Measurements from ENCODE around the gene ZCCHC18. TPM values are rescaled to one million over a fixed set of nuclear protein-coding genes. Genes with fewer than 3 reads are reported as not detected.

ZCCHC18 gene
- total RNA-seq, 1 experiment from 2014 or later, result 1.5 TPM

DNA sequence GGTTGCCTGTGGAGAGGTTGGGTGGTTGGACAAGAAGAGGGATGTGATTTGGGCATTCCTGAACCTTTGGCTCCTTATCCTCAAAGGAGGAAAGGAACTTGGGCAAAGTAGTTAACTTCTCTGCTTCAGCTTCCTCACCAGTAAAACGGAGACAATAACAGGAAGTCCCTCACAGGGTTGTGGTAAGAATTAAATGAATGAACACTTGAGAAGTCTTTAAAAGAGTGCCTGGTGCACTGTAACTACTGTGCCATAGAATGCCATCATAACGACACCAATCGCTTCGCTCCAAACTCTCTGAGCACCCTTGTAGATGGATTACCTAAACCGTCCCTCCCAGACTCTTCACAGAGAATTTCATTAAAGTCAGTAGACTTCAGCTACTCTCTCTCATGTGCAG is 10.5 kb downstream of the ZCCHC18 start:
- H3K27me3 Mint-ChIP-seq (ENCODE audit: low read depth), result peaks cover under 1% of the 10 kb centered on the region; the same call in 1 of the 2 replicates
- Histone ChIP-seq H2AFZ (ENCODE audit: low read length) (no peak overlapping the region), H2BK5ac (ENCODE audit: insufficient read length, low read length) (no peak overlapping the region), H2BK15ac (ENCODE audit: low read depth, low read length) (no peak overlapping the region), H3K79me2 (ENCODE audit: insufficient read depth, low read length) (no peaks in the 10 kb centered on the region), H3K79me1 (ENCODE audit: insufficient read depth, low read depth, low read length, poor library complexity, severe bottlenecking) (no peaks in the 10 kb centered on the region), H3K14ac (ENCODE audit: insufficient read depth, low read length) (no peak overlapping the region), H3T11ph (ENCODE audit: low read length) (no peak overlapping the region), H4K8ac (replicated peaks; ENCODE audit: insufficient read length, low read depth, low read length) (no peak overlapping the region), H3K18ac (ENCODE audit: insufficient read length, low read depth, low read length) (no peak overlapping the region), H4K20me1 (ENCODE audit: control insufficient read depth, insufficient read depth, insufficient read length) (no peaks in the 10 kb centered on the region), H3K9ac (ENCODE audit: extremely low read depth, insufficient read length, low read length) (no peak overlapping the region), H3K23ac (ENCODE audit: insufficient read length, low read depth, low read length) (no peak overlapping the region), H2BK12ac (ENCODE audit: insufficient read length, low read depth, low read length) (no peak overlapping the region), H2AK5ac (ENCODE audit: insufficient read length, low read length) (no peak overlapping the region), H3K9me3 (ENCODE audit: control insufficient read depth, low read depth, low read length) (peaks cover 4% of the 10 kb centered on the region), H3K27ac (ENCODE audit: insufficient read length, low read depth, low read length) (no peak overlapping the region), H3K4me2 (ENCODE audit: insufficient read depth, insufficient read length, low read length) (no peak overlapping the region), H4K5ac (ENCODE audit: insufficient read length, low read depth, low read length) (no peak overlapping the region), H3K56ac (ENCODE audit: insufficient read length, low read depth, low read length) (no peak overlapping the region), H3K23me2 (ENCODE audit: insufficient read length, low read depth, low read length, poor library complexity, severe bottlenecking) (no peaks in the 10 kb centered on the region), H4K91ac (ENCODE audit: insufficient read length, low read depth, low read length) (no peak overlapping the region), H2BK20ac (ENCODE audit: low read depth, low read length, poor library complexity, severe bottlenecking) (no peak overlapping the region), H3K4ac (ENCODE audit: low read depth, low read length) (no peak overlapping the region), H3K27me3 (ENCODE audit: insufficient read depth, low read length) (no peaks in the 10 kb centered on the region), H2BK120ac (ENCODE audit: low read depth, low read length, poor library complexity, severe bottlenecking) (no peak overlapping the region), H3K4me1 (ENCODE audit: insufficient read depth, low read length) (no peaks in the 10 kb centered on the region; the same call in 1 of the 2 replicates)
- peaks cover 0 to 44% of the 10 kb centered on the region in 2 experiments; a peak in 2 of 5 replicates for H3K9me3 Mint-ChIP-seq
- peaks cover 0 to 2% (median 0%) of the 10 kb centered on the region in 3 experiments; a peak in 1 of 7 replicates for H3K36me3 Mint-ChIP-seq (ENCODE audit: insufficient read depth in 1 of 3, low read depth in 3 of 3)
- H3K4me3 Mint-ChIP-seq, result no peak overlapping the region
- H3K27ac Mint-ChIP-seq, result peak overlapping the region in 1 of 3 experiments; percentile 30; a peak in 1 of 7 replicates
- no CpG with 5 or more reads among the region's 5 CpGs for WGBS (ENCODE audit: extremely low coverage, insufficient read length, low lambda C conversion rate)
- no peak for DNase-seq
- no peak for TF ChIP-seq CTCF (conservative IDR thresholded peaks at IDR 0.05)
- peaks cover 2 to 3% of the 10 kb centered on the region in 2 experiments; a peak in 3 of 4 replicates for H3K4me1 Mint-ChIP-seq
